EL (cell line): ENCODE data around the gene PROM2.
"Not testable (repeated sequence)": the region's sequence is repeated elsewhere in the genome, so short reads cannot be mapped to it uniquely, and the experiment has no call there.

Experiments used
- DNase-seq: peaks from one replicate; pipeline ENCODE4 v3.0.0-alpha.2; 2016

PROM2 gene

DNA sequence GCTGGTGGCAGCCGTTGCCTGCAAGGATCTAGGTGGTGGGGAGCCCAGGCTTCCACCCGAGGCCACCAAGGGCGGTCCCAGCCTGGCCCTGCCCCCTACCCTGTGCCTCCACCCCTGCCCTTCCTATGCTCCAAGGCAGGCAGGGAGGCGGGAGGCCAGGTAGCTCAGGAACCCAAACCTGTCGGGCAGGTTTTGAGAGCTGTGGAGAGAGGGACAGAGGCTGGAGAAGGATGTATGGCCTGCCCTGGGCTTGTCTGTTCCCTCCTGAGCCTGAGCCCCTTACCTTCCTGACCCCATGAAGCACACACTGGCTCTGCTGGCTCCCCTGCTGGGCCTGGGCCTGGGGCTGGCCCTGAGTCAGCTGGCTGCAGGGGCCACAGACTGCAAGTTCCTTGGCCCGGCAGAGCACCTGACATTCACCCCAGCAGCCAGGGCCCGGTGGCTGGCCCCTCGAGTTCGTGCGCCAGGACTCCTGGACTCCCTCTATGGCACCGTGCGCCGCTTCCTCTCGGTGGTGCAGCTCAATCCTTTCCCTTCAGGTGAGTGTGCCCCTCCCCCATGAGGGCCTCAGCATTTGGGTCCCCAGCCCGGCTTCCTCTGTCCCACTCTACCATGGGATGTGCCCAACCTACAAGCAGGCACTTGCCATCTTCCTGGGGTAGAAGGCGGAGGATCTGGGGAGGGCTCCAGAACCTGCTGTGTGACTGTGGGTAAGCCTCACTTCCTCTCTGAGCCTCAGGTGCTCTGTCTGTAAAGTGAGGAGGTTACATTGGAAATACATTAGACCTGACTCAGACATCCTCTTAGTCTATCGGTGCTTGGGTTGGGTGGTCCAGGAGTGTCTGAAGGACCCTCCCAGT lies at the start of gene PROM2:
PROM2 (plus strand) TSS at position 159 of the 860 bp plus-strand sequence; CDS start at position 296, 137 bp downstream.
- no peak for DNase-seq

GRCh38 chr2:95225658-95226057 lies 48.6 kb upstream of the PROM2 start:
- no peak for DNase-seq

- peak; percentile 88 for DNase-seq
Measured at GRCh38 chr2:95231723-95232122, 42.5 kb upstream of the PROM2 start.

DNA sequence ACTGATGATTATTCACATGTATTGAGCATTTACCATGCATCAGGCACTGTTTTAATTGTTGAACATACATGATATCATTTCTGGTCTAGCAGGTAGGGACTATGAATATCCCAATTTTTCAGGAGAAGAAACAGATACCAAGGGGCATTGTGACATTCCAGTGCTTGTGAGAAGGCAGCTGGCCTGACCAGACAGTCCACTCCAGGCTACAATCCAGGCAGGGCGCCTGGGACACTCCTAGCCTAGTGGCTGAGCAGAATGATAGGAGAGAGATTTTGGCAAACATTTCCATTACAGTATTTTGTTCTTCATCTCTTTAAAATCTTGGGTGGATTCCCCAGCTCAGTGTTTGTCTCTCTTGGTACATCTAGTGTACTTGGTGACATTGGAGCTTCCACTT lies 42.0 kb upstream of the PROM2 start:
- DNase-seq, result no peak

DNA sequence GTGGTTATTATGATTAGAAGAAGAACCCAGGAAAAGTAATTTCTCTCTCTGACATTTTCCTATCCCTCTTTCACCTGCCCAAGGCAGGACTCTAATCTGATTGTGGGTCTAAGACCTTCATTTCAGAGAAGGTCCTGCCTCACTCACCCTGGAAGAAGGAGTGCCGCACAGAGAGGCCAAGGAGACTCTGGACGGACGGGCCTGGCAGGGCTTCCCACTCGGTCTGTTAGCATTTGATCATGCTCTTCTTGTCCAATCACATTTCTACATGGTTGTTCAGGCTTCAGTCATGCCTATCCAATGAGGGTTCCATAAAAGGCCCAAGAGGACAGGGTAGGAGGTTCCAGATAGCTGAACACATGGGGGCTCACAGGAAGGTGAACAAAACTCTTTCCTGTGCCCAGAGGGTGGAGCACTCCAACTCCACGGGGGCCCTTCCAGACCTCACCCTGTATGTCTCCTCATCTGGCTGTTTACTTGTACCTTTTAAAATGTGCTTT lies 39.9 kb upstream of the PROM2 start:
- no peak for DNase-seq

DNA sequence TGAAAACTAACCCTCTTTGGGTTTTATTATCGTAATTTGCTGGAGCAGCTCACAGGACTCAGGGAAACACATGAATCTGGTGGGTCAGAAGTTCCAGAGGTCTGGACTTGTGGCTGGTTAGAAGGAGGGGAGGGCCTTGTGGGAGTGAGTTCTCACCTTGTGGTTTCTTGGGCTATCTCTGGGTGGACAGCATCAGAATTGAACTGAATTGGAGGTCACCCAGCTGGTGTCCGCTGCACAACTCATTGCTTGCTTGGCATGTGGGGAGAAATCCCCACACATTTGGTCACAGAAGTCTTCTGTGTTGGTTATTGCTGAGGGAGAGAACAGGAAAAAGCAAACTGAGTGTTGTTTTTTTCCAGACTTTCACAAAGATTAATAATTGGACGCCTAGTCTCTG lies 39.4 kb upstream of the PROM2 start:
- DNase-seq, result no peak

GRCh38 chr2:95238131-95238530 lies 36.1 kb upstream of the PROM2 start:
- DNase-seq, result no peak

GRCh38 chr2:95240091-95240490 lies 34.2 kb upstream of the PROM2 start:
- DNase-seq, result no peak

DNA sequence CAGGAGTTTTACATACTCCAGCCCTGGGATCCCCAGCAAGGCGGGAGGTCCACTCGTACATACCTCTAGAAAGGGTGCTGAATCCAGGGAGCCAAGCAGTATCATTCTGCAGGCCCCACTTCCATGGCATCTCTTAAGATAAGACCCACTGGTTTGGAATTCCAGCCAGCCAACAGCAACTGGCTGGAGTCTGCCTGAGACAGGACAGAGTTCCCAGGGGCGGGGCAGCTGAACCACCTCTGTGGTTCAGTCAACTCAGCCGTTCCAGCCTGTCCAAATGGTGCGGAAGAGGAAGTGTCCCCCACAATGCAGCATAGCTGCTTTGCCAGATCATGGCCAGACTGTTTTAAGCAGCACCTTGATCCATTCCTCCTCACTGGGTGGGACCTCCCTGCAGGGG lies 33.7 kb upstream of the PROM2 start:
- no peak for DNase-seq

- not testable (repeated sequence) for DNase-seq
Measured at GRCh38 chr2:95242084-95242483, 32.2 kb upstream of the PROM2 start.

GRCh38 chr2:95258271-95258670 lies 16.0 kb upstream of the PROM2 start:
- DNase-seq, result no peak

- no peak for DNase-seq
Measured at GRCh38 chr2:95260028-95261023, 13.9 kb upstream of the PROM2 start.

GRCh38 chr2:95261602-95262001 lies 12.6 kb upstream of the PROM2 start:
- DNase-seq, result no peak

DNA sequence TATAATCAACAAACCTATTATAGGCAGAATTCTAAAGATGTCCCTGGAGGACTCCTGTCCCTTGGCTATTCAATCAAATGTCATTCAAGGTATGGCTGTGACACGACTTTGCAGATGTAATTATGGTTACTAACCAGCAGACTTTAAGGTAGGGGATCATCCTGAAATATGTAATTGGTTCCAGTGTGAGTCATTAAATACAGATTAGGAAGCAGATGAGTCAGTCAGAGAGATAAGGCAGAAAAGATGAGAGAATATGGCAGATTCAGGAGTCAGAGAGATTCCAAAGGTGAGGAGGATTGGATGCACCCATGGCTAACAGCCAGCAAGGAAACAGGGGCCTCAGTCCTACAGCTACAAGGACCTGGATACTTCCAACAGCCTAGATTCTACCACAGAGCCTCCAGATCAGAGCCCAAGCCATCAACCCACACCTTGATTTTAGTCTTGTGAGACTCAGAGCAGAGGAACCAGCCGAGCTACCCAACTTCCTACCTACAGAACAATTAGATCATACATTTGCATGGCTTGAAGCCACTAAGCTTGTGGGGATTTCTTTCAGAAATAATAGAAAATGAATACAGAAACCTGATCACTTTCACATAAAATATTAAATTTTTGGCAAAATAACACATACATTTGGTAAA lies 11.2 kb upstream of the PROM2 start:
- no peak for DNase-seq

- DNase-seq, result no peak
Measured at GRCh38 chr2:95264624-95265023, 9.6 kb upstream of the PROM2 start.

GRCh38 chr2:95265182-95265581 lies 9.1 kb upstream of the PROM2 start:
- no peak for DNase-seq

DNA sequence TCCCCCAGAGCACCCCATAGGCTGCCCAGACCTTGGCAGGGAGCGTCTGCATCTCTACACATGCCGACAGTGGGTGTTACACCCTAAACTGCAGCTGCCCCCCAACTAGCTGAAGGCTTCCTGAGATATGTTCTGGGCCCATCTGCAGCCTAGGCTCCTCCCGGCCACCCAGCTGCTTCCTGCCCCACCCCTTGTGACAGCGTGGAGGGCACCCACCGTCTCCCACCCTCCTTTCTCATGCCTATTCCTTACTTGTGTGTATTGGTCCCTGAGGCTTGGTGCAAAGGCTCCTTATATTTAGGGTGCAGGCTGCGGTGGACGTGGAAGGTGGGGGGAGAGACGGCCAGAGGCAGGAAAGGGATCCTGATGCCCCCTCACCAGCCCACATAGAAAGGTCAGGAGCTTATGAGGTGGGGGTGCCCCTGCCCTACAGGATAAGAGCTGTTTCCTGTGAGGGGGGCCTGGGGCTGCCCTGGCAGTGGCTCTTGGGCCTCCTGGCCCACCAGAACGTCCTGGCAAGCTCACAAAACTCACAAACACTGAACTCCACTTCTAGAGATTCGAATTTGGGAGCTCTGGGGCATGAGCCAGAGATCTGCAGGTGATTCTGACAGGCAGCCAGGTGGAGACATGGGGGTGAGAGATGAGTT lies 7.3 kb upstream of the PROM2 start:
- no peak for DNase-seq

GRCh38 chr2:95267458-95268210 lies 6.6 kb upstream of the PROM2 start:
- peak; percentile 16 for DNase-seq

DNA sequence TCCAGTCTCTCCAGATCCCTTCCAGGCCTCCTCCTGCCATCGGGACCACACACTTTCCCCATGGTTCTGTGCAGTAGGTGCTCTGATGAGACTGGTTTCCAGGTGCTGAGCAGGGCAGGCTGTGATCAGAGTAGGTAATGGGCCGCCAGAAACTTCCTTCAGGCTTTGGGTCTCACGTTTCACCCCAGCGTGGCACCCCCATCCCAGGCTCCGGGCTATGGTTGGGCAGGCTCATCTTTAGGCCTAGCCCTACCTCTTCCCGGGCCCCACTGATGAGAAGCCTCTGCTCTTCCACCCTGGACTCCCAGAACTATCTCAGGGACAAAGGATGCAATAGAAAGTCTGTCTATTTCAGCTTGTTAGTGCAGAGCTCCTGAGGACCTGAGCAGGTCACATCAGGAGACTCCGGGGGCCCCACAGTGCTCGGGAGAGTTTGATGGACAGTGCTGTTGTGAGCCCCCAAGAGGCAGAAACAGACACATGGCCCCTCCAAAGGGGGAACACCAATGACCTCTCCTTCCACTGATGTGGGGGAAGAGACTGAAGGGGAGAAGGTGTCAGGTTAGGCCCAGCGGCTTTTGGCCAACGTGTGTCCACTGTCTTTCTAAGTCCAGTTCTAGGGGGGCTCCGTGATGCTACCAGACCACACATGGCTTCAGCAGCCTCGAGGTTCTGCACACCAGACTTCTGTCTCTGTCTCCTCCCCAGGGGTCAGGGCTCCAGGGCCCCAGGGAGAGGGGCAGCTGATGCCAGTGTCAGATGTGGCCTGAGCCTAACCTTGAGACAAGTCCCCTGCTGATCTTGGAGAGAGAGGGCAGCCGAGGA lies 5.8 kb upstream of the PROM2 start:
- no peak for DNase-seq

DNA sequence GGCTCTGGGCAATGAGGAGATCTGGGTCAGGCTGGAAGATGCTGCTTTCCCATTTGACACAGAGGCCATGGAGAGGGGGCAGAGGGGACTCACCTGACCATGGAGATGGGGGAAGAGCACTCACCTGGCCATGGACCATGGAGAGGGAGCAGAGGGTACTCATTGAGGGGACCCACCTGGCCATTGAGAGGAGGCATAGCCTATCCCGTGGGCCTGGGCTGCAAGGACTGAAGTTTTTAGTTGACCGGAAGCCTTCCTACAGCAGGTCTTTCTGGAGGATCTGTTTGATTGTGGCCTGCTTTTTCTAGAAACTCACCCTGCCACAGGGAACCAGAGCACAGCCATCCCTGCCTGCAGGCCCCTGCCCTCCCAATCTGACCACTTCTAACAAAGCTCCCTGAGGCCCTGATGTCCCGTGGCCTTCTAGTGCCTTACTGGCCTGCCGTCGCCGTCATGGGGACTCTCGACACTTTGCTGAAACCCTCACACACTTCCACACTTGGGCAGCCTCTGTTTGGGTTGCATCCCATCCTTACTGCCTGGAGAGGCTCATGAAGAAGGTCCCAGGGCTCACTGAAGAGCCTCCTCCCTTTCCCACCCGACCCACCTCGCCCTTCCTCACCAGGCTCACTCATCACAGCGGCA lies 5.1 kb upstream of the PROM2 start:
- DNase-seq, result no peak
